Ovary (tissue), 3 donors: ENCODE measurements around the gene ASL.
"Not testable (repeated sequence)": the region's sequence is repeated elsewhere in the genome, so short reads cannot be mapped to it uniquely, and the experiment has no call there.

Source experiments
- CTCF ChIP-seq, 3 donors: fragments of 450-650 bp in 2 of 3; fragments of 200-600 bp in 1 of 3; IDR thresholded peaks; one replicate each; pipeline versions ENCODE4 v1.5.1 to v1.8.0; 2016 to 2022; ENCODE audit warnings: antibody characterized with exemption in 3 of 3, mild to moderate bottlenecking in 1 of 3
- EP300 ChIP-seq: sonication (generic); formaldehyde crosslinking; IDR thresholded peaks from one replicate; pipeline ENCODE4 v1.6.1; 2017; ENCODE audit warnings: antibody characterized with exemption
- POLR2A ChIP-seq: fragments of 450-650 bp; IDR thresholded peaks from one replicate; pipeline ENCODE4 v1.6.1; 2017; ENCODE audit warnings: antibody characterized with exemption, mild to moderate bottlenecking, moderate library complexity
- donor health status: DM: no; HTN: no; CAD: no.

- TF ChIP-seq EP300; CTCF (IDR thresholded peaks at IDR 0.05); POLR2A: not testable (repeated sequence)
Observed at GRCh38 chr7:66028342-66028741, 47.3 kb upstream of the ASL start.
